SK-N-MC (cell line): Measurements from ENCODE around the gene DVL1.

Experiments used
- EZH2 ChIP-seq: fragments of 200-600 bp; sonication (generic); IDR thresholded peaks from one replicate; pipeline ENCODE4 v1.6.1; 2017; ENCODE audit warnings: antibody characterized with exemption
- FOXP2 ChIP-seq: optimal IDR thresholded peaks from 2 replicates; pipeline ENCODE3; 2011; ENCODE audit warnings: mild to moderate bottlenecking, moderate library complexity; ENCODE audit not compliant: insufficient read depth; ENCODE audit errors: extremely low read length, control extremely low read depth
- POLR2AphosphoS5 ChIP-seq: IDR thresholded peaks from 2 replicates; pipeline ENCODE4 v1.6.1; 2012; ENCODE audit warnings: mild to moderate bottlenecking, low read depth, low read length, borderline replicate concordance

- TF ChIP-seq POLR2AphosphoS5: no peak
- TF ChIP-seq FOXP2: no peak
- no peak for TF ChIP-seq EZH2
Measured at GRCh38 chr1:1318131-1318652, 31.0 kb downstream of the DVL1 start.
